ENCODE measurements around the gene OR51I1. TPM values are rescaled to one million over a fixed set of nuclear protein-coding genes. Genes with fewer than 3 reads are reported as not detected.

OR51I1 gene
- total and polyA plus RNA-seq, 10 of the 15 experiments (the other 5 are each of a cell fraction or from before 2014, with no cell fraction given): 0.10 to 0.11 TPM; not detected in 8

DNA sequence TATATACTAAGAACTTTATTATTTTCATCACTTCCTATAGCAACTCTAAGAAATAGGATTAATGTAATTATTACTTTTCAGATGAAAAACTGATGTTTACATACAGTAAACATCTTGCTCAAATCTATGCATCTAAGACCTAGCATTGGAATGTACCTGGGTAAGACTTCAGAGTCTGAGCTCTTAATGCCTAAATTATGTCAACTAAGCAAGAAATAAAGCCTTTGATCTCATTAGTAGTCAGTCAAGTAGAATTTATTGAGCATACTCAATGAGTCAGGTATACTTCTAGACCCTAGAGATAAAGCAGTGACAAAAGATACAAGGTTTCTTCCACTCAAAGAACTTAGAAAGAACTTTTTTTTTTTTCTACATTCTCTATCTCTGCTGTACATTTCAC is 36.1 kb downstream of the OR51I1 start:
- Histone ChIP-seq H3K36me3 (ENCODE audit: control insufficient read depth in 2 of 2, insufficient read depth in 2 of 2, low read length in 1 of 2) (no peaks in the 10 kb centered on the region), H3K9ac (ENCODE audit: control insufficient read depth, insufficient read depth, low read length) (no peak overlapping the region), H3K27ac (ENCODE audit: control insufficient read depth, insufficient read depth) (no peak overlapping the region), H4K20me1 (ENCODE audit: control insufficient read depth, insufficient read depth) (no peaks in the 10 kb centered on the region), H3K9me3 (replicated peaks; ENCODE audit: control insufficient read depth, insufficient read depth, low read length) (no peaks in the 10 kb centered on the region), H2AFZ (ENCODE audit: control insufficient read depth, low read depth, low read length) (no peak overlapping the region), H3K4me2 (ENCODE audit: control insufficient read depth, insufficient read depth) (no peak overlapping the region), H3K27me3 (replicated peaks in 1 of 2; ENCODE audit: control insufficient read depth in 2 of 2, insufficient read depth in 2 of 2, low read length in 1 of 2) (no peaks in the 10 kb centered on the region), H3K4me1 (ENCODE audit: control insufficient read depth, insufficient read depth, low read length) (no peaks in the 10 kb centered on the region), H3K79me2 (ENCODE audit: control insufficient read depth, insufficient read depth, low read length) (no peaks in the 10 kb centered on the region), H3K4me3 (no peak overlapping the region)
- intact Hi-C loops (cut with micrococcal nuclease; ENCODE audit: unreplicated experiment) (no loop called here), in situ Hi-C loops (cut with MboI) (no loop called here)
- DNase-seq (ENCODE audit: low read depth, low spot score) (no peak), FAIRE-seq (no peak), ATAC-seq (no peak)
- CTCF ChIA-PET: no interaction called here
- no TSS peak for BruUV-seq (replicated peaks)
- POLR2A ChIA-PET: no interaction called here
- SMC1A ChIA-PET (ENCODE audit: uncharacterized antibody, unreplicated experiment): no interaction called here
- RAD21 ChIA-PET (ENCODE audit: unreplicated experiment): no interaction called here
- TF ChIP-seq STAT1 (conservative IDR thresholded peaks at IDR 0.05): no peak
- TF ChIP-seq SPI1 (IDR thresholded peaks at IDR 0.05; ENCODE audit: borderline replicate concordance, insufficient read depth, low read depth, low read length): no peak
- TF ChIP-seq TAF1 (IDR thresholded peaks at IDR 0.05; ENCODE audit: borderline replicate concordance, low read depth, low read length): no peak
- no peak for TF ChIP-seq CHD1 (IDR thresholded peaks at IDR 0.05; ENCODE audit: low read depth, low read length)
- no peak for TF ChIP-seq GATAD2B (conservative IDR thresholded peaks at IDR 0.05; ENCODE audit: low read depth)
- TF ChIP-seq, protein P1, sequence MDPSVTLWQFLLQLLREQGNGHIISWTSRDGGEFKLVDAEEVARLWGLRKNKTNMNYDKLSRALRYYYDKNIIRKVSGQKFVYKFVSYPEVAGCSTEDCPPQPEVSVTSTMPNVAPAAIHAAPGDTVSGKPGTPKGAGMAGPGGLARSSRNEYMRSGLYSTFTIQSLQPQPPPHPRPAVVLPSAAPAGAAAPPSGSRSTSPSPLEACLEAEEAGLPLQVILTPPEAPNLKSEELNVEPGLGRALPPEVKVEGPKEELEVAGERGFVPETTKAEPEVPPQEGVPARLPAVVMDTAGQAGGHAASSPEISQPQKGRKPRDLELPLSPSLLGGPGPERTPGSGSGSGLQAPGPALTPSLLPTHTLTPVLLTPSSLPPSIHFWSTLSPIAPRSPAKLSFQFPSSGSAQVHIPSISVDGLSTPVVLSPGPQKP (IDR thresholded peaks at IDR 0.05; ENCODE audit: low read depth, low read length): no peak
- TF ChIP-seq, protein P2, sequence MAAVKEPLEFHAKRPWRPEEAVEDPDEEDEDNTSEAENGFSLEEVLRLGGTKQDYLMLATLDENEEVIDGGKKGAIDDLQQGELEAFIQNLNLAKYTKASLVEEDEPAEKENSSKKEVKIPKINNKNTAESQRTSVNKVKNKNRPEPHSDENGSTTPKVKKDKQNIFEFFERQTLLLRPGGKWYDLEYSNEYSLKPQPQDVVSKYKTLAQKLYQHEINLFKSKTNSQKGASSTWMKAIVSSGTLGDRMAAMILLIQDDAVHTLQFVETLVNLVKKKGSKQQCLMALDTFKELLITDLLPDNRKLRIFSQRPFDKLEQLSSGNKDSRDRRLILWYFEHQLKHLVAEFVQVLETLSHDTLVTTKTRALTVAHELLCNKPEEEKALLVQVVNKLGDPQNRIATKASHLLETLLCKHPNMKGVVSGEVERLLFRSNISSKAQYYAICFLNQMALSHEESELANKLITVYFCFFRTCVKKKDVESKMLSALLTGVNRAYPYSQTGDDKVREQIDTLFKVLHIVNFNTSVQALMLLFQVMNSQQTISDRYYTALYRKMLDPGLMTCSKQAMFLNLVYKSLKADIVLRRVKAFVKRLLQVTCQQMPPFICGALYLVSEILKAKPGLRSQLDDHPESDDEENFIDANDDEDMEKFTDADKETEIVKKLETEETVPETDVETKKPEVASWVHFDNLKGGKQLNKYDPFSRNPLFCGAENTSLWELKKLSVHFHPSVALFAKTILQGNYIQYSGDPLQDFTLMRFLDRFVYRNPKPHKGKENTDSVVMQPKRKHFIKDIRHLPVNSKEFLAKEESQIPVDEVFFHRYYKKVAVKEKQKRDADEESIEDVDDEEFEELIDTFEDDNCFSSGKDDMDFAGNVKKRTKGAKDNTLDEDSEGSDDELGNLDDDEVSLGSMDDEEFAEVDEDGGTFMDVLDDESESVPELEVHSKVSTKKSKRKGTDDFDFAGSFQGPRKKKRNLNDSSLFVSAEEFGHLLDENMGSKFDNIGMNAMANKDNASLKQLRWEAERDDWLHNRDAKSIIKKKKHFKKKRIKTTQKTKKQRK (IDR thresholded peaks at IDR 0.05; ENCODE audit: low read depth, low read length): no peak
- no peak for TF ChIP-seq ZNF207 (IDR thresholded peaks at IDR 0.05; ENCODE audit: borderline replicate concordance)
- no peak for TF ChIP-seq RUNX3 (IDR thresholded peaks at IDR 0.05; ENCODE audit: low read length)
- no peak for TF ChIP-seq MXI1 (IDR thresholded peaks at IDR 0.05; ENCODE audit: low read depth, low read length)
- no peak for TF ChIP-seq NFYB (IDR thresholded peaks at IDR 0.05; ENCODE audit: insufficient read depth, low read depth, low read length)
- no peak for TF ChIP-seq KDM1A (IDR thresholded peaks at IDR 0.05; ENCODE audit: borderline replicate concordance)
- TF ChIP-seq NR2F1 (conservative IDR thresholded peaks at IDR 0.05): no peak
- TF ChIP-seq, protein P3, sequence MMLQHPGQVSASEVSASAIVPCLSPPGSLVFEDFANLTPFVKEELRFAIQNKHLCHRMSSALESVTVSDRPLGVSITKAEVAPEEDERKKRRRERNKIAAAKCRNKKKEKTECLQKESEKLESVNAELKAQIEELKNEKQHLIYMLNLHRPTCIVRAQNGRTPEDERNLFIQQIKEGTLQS (IDR thresholded peaks at IDR 0.05; ENCODE audit: borderline replicate concordance, extremely low read depth, low read depth, low read length): no peak
- no peak for TF ChIP-seq BMI1 (IDR thresholded peaks at IDR 0.05; ENCODE audit: borderline replicate concordance)
- TF ChIP-seq JUND (IDR thresholded peaks at IDR 0.05; ENCODE audit: low read depth, low read length): no peak
- TF ChIP-seq CREB1 (IDR thresholded peaks at IDR 0.05; ENCODE audit: low read depth): no peak

Measured in GM12878 (cell line).